OCI-LY7 (cell line): Measurements from ENCODE around the gene UBE2G2.

ENCODE experiments used
- CTCF ChIP-seq: fragments of 200-600 bp; sonication (generic); conservative IDR thresholded peaks from 2 replicates; pipeline ENCODE4 v1.5.1; 2014; ENCODE audit warnings: mild to moderate bottlenecking, antibody characterized with exemption, low read length, moderate library complexity, mixed read lengths
- EZH2phosphoT487 ChIP-seq: fragments of 200-600 bp; sonication (generic); IDR thresholded peaks from 2 replicates; pipeline ENCODE4 v1.6.1; 2018; ENCODE audit warnings: low read depth, borderline replicate concordance, mild to moderate bottlenecking, mixed run types, antibody characterized with exemption, low read length, moderate library complexity, mixed read lengths

- TF ChIP-seq CTCF (no peak), EZH2phosphoT487 (no peak)
Observed at GRCh38 chr21:44773291-44773932, 28.2 kb downstream of the UBE2G2 start.
